Panc1 (cell line): Measurements from ENCODE around the gene VPS35L. TPM values are rescaled to one million over a fixed set of nuclear protein-coding genes. Genes with fewer than 3 reads are reported as not detected.

Source experiments
- ATAC-seq: fragments of 200-7000 bp; cut with Tn5 transposase; 2 replicates; pipeline ENCODE4 v1.9.1; 2020; ENCODE audit warnings: mild to moderate bottlenecking, moderate library complexity
- BruUV-seq: library from RNA; stranded (reverse); fragments of 400-500 nt; replicated peaks from 2 replicates; lab custom pipeline; 2021; lab: Mats Ljungman, UMichigan
- CTCF ChIA-PET: fragments of 300-600 bp; sonication (Branson Sonifier 250); formaldehyde crosslinking; loops from one replicate; lab custom pipeline; 2022; ENCODE audit warnings: antibody characterized with exemption; lab: Charles Lee
- POLR2A ChIA-PET: fragments of 300-600 bp; sonication (Branson Sonifier 250); formaldehyde crosslinking; loops from one replicate; lab custom pipeline; 2022; ENCODE audit warnings: antibody characterized with exemption; lab: Charles Lee
- DNase-seq: peaks from one replicate; pipeline ENCODE4 v3.0.0-alpha.2; 2010; ENCODE audit warnings: low read depth, low spot score
- H3K27ac ChIP-seq: 2 replicates; pipeline ENCODE4 v1.5.1; 2011; ENCODE audit warnings: mild to moderate bottlenecking, low read length, inconsistent platforms
- H3K27me3 ChIP-seq: fragments of 200-500 bp; sonication (Bioruptor generic); 2 replicates; pipeline ENCODE4 v1.6.0; 2014; ENCODE audit warnings: low read length, inconsistent platforms; ENCODE audit not compliant: control insufficient read depth, insufficient read depth
- H3K36me3 ChIP-seq: fragments of 200-500 bp; sonication (Bioruptor generic); 2 replicates; pipeline ENCODE4 v1.5.1; 2014; ENCODE audit warnings: inconsistent platforms, mild to moderate bottlenecking, low read length, moderate library complexity; ENCODE audit not compliant: control insufficient read depth, insufficient read depth
- H3K4me1 ChIP-seq: 2 replicates; pipeline ENCODE4 v1.5.1; 2011; ENCODE audit warnings: inconsistent platforms, mild to moderate bottlenecking, low read length, moderate library complexity; ENCODE audit not compliant: control insufficient read depth, insufficient read depth
- H3K4me3 ChIP-seq, 2 experiments: 2 replicates each; pipeline ENCODE4 v1.5.1; 2011 to 2012; ENCODE audit warnings: low read depth in 2 of 2, low read length in 2 of 2, mild to moderate bottlenecking in 2 of 2, inconsistent platforms in 1 of 2, moderate library complexity in 1 of 2
- H3K9me3 ChIP-seq: fragments of 200-500 bp; sonication (Bioruptor generic); 2 replicates; pipeline ENCODE4 v1.5.1; 2014; ENCODE audit warnings: low read depth, mild to moderate bottlenecking, inconsistent platforms, low read length, moderate library complexity; ENCODE audit not compliant: control insufficient read depth, insufficient read depth
- CTCF ChIP-seq: fragments of 450-650 bp; IDR thresholded peaks from 2 replicates; pipeline ENCODE4 v1.5.1; 2017; ENCODE audit warnings: mild to moderate bottlenecking
- POLR2AphosphoS5 ChIP-seq: IDR thresholded peaks from 2 replicates; pipeline ENCODE4 v1.6.1; 2012; ENCODE audit warnings: mild to moderate bottlenecking, low read depth, low read length, moderate library complexity
- REST ChIP-seq, 2 experiments: IDR thresholded peaks; 2 replicates each; pipeline ENCODE4 v1.6.1; 2011 to 2012; ENCODE audit warnings: low read depth in 2 of 2, control low read depth in 1 of 2, low read length in 1 of 2, mild to moderate bottlenecking in 1 of 2, moderate library complexity in 1 of 2; ENCODE audit not compliant: insufficient read depth in 1 of 2
- SIN3A ChIP-seq: IDR thresholded peaks from 2 replicates; pipeline ENCODE4 v1.6.1; 2012; ENCODE audit warnings: low read depth, mild to moderate bottlenecking, low read length, moderate library complexity, borderline replicate concordance; ENCODE audit not compliant: insufficient read depth
- TCF7L2 ChIP-seq: IDR thresholded peaks from 2 replicates; pipeline ENCODE4 v1.6.1; 2011; ENCODE audit warnings: mild to moderate bottlenecking, low read depth, low read length, inconsistent platforms
- in situ Hi-C: cut with HindIII; loops from 2 replicates; pipeline ENCODE4 v1.10.0; 2016; ENCODE audit warnings: low sequenced_read_pairs, low pct_unique_long_range_greater_than_20kb
- intact Hi-C: fragments of 100-400 bp; cut with micrococcal nuclease; formaldehyde crosslinking; loops from one replicate; pipeline ENCODE4 v1.10.0; 2022; ENCODE audit not compliant: unreplicated experiment
- total RNA-seq: library from RNA; stranded (reverse); gene quantifications from one replicate; pipeline ENCODE4 v1.2.1, GENCODE V29; 2021; ENCODE audit not compliant: unreplicated experiment

The VPS35L gene
- total RNA-seq, 1 experiment from 2014 or later: 124 TPM

DNA sequence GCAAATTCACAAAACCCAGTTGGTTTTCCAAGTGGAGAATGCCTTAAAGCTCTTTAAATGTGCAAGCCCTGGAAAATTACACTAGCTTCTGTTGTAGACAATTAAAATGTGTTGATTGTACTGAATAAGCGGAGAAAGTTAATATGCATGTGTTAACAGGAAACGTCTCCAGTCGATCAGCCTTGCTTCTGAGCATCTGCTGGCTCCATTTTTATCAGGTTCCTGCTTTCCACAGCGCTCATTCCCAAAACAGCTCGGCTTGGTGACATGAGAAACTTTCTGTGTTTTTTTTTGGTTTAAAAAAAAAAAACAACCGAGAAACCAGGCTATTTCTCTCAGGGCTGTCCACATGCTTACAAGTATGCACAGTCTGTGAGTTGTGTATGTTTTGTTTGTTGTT is 60.7 kb downstream of the VPS35L start:
- Histone ChIP-seq H3K27me3 (no peaks in the 10 kb centered on the region), H3K4me3 (no peak overlapping the region), H3K27ac (no peak overlapping the region), H3K36me3 (no peaks in the 10 kb centered on the region), H3K9me3 (no peaks in the 10 kb centered on the region), H3K4me1 (no peaks in the 10 kb centered on the region)
- TF ChIP-seq CTCF: no peak
- TF ChIP-seq SIN3A: no peak
- TF ChIP-seq POLR2AphosphoS5: no peak
- no peak for TF ChIP-seq REST (IDR thresholded peaks at IDR 0.05; ENCODE audit: insufficient read depth in 1 of 2, low read depth in 2 of 2, low read length in 1 of 2)
- TF ChIP-seq TCF7L2: no peak
- intact Hi-C loops (no loop called here), in situ Hi-C loops (no loop called here)
- ChIA-PET CTCF (interaction anchor here (0.6 to 1.0 kb wide), 3 partner anchors 33 to 221 kb away, joined by 4 to 5 read pairs (median 4); no protein-coding TSS in a partner anchor), POLR2A (interaction anchor here (0.7 kb wide), 1 partner anchor 498 kb away, joined by 4 read pairs; no protein-coding TSS in a partner anchor)
- no TSS peak for BruUV-seq
- DNase-seq (no peak), ATAC-seq (no peak)

- no TSS peak for BruUV-seq
- intact Hi-C loops (no loop called here), in situ Hi-C loops (no loop called here)
- no peak for TF ChIP-seq POLR2AphosphoS5
- no peak for TF ChIP-seq TCF7L2
- TF ChIP-seq REST (IDR thresholded peaks at IDR 0.05; ENCODE audit: insufficient read depth in 1 of 2, low read depth in 2 of 2, low read length in 1 of 2): no peak
- TF ChIP-seq SIN3A: no peak
- no peak for TF ChIP-seq CTCF
- H3K4me1 ChIP-seq: no peaks in the 10 kb centered on the region
- H3K36me3 ChIP-seq: no peaks in the 10 kb centered on the region
- ATAC-seq (no peak), DNase-seq (no peak)
- ChIA-PET POLR2A (no interaction called here), CTCF (interaction anchor here (0.7 to 1.2 kb wide), 2 partner anchors 18 to 268 kb away, joined by 3 read pairs; no protein-coding TSS in a partner anchor)
- H3K4me3 ChIP-seq: no peak overlapping the region
- no peaks in the 10 kb centered on the region for H3K27me3 ChIP-seq
- no peaks in the 10 kb centered on the region for H3K9me3 ChIP-seq
- H3K27ac ChIP-seq: no peak overlapping the region
Measured at GRCh38 chr16:19618876-19619275, 63.4 kb downstream of the VPS35L start.
